Thyroid gland (tissue), 4 donors: ENCODE data around the gene INTS7.

ENCODE experiments used
- POLR2A ChIP-seq, 2 donors: fragments of 450-650 bp; IDR thresholded peaks; one replicate each; pipeline ENCODE4 v1.6.1; 2017; ENCODE audit warnings: antibody characterized with exemption in 2 of 2, mild to moderate bottlenecking in 2 of 2, moderate library complexity in 1 of 2
- TF ChIP-seq, protein P1 (sequence below), 6 experiments: fragments of 200-600 bp in 3 of 6; fragments of 450-650 bp in 3 of 6; sonication (generic) in 3 of 6; IDR thresholded peaks; one replicate each; pipeline ENCODE4 v1.5.1; 2016 to 2019; ENCODE audit warnings: antibody characterized with exemption in 6 of 6, mild to moderate bottlenecking in 2 of 6, inconsistent platforms in 1 of 6, moderate library complexity in 1 of 6

DNA sequence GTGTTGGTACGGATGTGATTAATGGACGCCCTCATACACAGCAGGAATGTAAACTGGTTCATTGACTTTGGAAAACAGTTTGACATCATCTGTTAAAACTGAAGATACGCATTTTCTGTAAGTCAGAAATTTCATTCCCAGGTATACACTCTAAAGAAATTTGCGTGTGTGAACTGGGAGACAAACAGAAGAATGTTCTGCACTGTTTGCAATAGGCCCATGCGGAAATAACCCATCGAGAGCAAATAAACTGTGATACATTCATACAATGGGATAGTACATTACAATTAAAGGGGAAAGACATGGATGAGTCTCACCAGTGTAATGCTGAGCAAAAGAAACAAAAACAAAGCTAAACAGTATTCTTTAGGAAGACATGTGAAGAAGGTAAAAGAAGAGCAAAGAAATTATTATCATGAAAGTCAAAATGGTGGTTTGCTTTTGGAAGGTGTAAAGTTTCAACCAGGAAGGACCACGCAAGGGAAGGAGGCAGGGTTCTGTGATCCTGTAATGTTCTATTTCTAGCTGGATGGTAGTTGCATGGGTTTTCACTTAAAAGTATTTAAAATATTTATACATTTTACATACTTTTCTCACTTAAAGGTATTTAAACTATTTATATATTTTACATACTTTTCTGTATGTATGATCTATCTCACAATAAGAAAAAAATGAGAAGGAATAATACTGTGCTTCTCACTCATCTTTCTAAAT lies 30.3 kb downstream of the INTS7 start:
- TF ChIP-seq, protein P1, sequence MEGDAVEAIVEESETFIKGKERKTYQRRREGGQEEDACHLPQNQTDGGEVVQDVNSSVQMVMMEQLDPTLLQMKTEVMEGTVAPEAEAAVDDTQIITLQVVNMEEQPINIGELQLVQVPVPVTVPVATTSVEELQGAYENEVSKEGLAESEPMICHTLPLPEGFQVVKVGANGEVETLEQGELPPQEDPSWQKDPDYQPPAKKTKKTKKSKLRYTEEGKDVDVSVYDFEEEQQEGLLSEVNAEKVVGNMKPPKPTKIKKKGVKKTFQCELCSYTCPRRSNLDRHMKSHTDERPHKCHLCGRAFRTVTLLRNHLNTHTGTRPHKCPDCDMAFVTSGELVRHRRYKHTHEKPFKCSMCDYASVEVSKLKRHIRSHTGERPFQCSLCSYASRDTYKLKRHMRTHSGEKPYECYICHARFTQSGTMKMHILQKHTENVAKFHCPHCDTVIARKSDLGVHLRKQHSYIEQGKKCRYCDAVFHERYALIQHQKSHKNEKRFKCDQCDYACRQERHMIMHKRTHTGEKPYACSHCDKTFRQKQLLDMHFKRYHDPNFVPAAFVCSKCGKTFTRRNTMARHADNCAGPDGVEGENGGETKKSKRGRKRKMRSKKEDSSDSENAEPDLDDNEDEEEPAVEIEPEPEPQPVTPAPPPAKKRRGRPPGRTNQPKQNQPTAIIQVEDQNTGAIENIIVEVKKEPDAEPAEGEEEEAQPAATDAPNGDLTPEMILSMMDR (IDR thresholded peaks at IDR 0.05), result no peak
- TF ChIP-seq POLR2A (IDR thresholded peaks at IDR 0.05), result no peak
